IgD-negative memory B cell (primary cell): ENCODE measurements around the gene TP53I13. TPM values are rescaled to one million over a fixed set of nuclear protein-coding genes. Genes with fewer than 3 reads are reported as not detected.

Experiments used
- H3K27ac Mint-ChIP-seq, 3 donors: one replicate each; pipeline ENCODE4 v1.8.0; 2020 to 2022; ENCODE audit warnings: mild to moderate bottlenecking in 3 of 3, mixed read lengths in 3 of 3, moderate library complexity in 1 of 3
- H3K27me3 Mint-ChIP-seq: one replicate; pipeline ENCODE4 v1.8.0; 2021; ENCODE audit warnings: mixed read lengths
- H3K36me3 Mint-ChIP-seq: one replicate; pipeline ENCODE4 v1.8.0; 2020; ENCODE audit warnings: mild to moderate bottlenecking, mixed read lengths
- H3K4me1 Mint-ChIP-seq, 3 donors: one replicate each; pipeline ENCODE4 v1.8.0; 2020 to 2022; ENCODE audit warnings: mixed read lengths in 3 of 3, mild to moderate bottlenecking in 1 of 3
- H3K4me3 Mint-ChIP-seq, 4 donors: one replicate each; pipeline ENCODE4 v1.8.0; 2020 to 2022; ENCODE audit warnings: mild to moderate bottlenecking in 4 of 4, mixed read lengths in 4 of 4, moderate library complexity in 3 of 4
- H3K9me3 Mint-ChIP-seq, 3 donors: one replicate each; pipeline ENCODE4 v1.8.0; 2020 to 2021; ENCODE audit warnings: mixed read lengths in 3 of 3, mild to moderate bottlenecking in 1 of 3
- polyA plus RNA-seq: library from polyadenylated mRNA; unstranded; fragments of 300-500 nt; fragmentation: Illumina TruSeq; gene quantifications from one replicate; pipeline ENCODE4 v1.2.3, GENCODE V29; 2021

TP53I13 gene
- polyA plus RNA-seq, 1 donor from 2014 or later, result 29.4 TPM

- H3K27me3 Mint-ChIP-seq, result no peaks in the 10 kb centered on the region
- peaks cover 3% of the 10 kb centered on the region for H3K36me3 Mint-ChIP-seq
- no peaks in the 10 kb centered on the region for H3K9me3 Mint-ChIP-seq
- no peak overlapping the region for H3K4me3 Mint-ChIP-seq
- no peak overlapping the region for H3K27ac Mint-ChIP-seq
- H3K4me1 Mint-ChIP-seq, result peaks cover 18 to 26% (median 19%) of the 10 kb centered on the region in 3 donors
These were observed 14.3 kb downstream of the TP53I13 start for GRCh38 chr17:29582772-29583171.

- Mint-ChIP-seq H3K4me1 (peaks cover 21 to 31% (median 23%) of the 10 kb centered on the region in 3 donors), H3K27ac (peak overlapping the region in 1 of 3 donors; percentile 7), H3K4me3 (peak overlapping the region in 1 of 4 donors; percentile 55), H3K36me3 (peaks cover 3% of the 10 kb centered on the region), H3K9me3 (no peaks in the 10 kb centered on the region), H3K27me3 (no peaks in the 10 kb centered on the region)
These were observed 15.1 kb downstream of the TP53I13 start for GRCh38 chr17:29583324-29584248.

- Mint-ChIP-seq H3K9me3 (no peaks in the 10 kb centered on the region), H3K27ac (peak overlapping the region in 2 of 3 donors; percentile 56 to 73), H3K4me1 (peaks cover 21 to 31% (median 23%) of the 10 kb centered on the region in 3 donors), H3K27me3 (no peaks in the 10 kb centered on the region), H3K36me3 (peaks cover 3% of the 10 kb centered on the region), H3K4me3 (peak overlapping the region in 2 of 4 donors; percentile 55 to 84)
These were observed 16.1 kb downstream of the TP53I13 start for GRCh38 chr17:29584452-29585079.

GRCh38 chr17:29585080-29585751 is 16.7 kb downstream of the TP53I13 start:
- Mint-ChIP-seq H3K27me3 (no peaks in the 10 kb centered on the region), H3K4me3 (peak overlapping the region in 2 of 4 donors; percentile 33 to 84), H3K9me3 (no peaks in the 10 kb centered on the region), H3K27ac (peak overlapping the region in 2 of 3 donors; percentile 50 to 56), H3K36me3 (peaks cover 2% of the 10 kb centered on the region), H3K4me1 (peaks cover 23 to 34% (median 24%) of the 10 kb centered on the region in 3 donors)

GRCh38 chr17:29586676-29587469 is 18.4 kb downstream of the TP53I13 start:
- Mint-ChIP-seq H3K27ac (peak overlapping the region in 2 of 3 donors; percentile 69 to 86), H3K9me3 (no peaks in the 10 kb centered on the region), H3K27me3 (no peaks in the 10 kb centered on the region), H3K36me3 (no peaks in the 10 kb centered on the region), H3K4me3 (peak overlapping the region; percentile 25 to 89 (median 50)), H3K4me1 (peaks cover 25 to 41% (median 33%) of the 10 kb centered on the region in 3 donors)

DNA sequence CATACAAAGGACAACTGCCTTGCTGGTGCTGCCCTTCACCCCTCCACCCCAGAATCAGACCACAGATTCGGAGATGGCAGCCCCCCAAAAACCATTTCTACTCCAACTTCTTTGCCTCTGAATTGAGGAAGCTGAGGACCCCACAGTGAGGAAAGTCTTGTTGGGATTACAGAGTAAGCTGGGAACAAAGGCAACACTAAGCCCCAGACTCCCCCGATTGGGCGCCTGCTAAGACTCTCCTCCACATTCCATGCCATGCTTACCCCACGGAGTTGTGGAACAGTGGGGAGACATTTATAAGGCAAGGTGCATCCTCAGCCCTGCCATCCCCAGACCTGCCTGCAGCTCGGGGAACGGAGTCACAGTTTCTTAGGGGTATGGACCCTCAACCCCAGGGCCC is 19.1 kb downstream of the TP53I13 start:
- Mint-ChIP-seq H3K4me1 (peaks cover 31 to 47% (median 40%) of the 10 kb centered on the region in 3 donors), H3K36me3 (no peaks in the 10 kb centered on the region), H3K9me3 (no peaks in the 10 kb centered on the region), H3K27ac (peak overlapping the region in 1 of 3 donors; percentile 86), H3K27me3 (no peaks in the 10 kb centered on the region), H3K4me3 (peak overlapping the region in 3 of 4 donors; percentile 25 to 98 (median 89))

- no peaks in the 10 kb centered on the region for H3K27me3 Mint-ChIP-seq
- H3K4me1 Mint-ChIP-seq, result peaks cover 31 to 47% (median 43%) of the 10 kb centered on the region in 3 donors
- no peaks in the 10 kb centered on the region for H3K9me3 Mint-ChIP-seq
- peak overlapping the region; percentile 84 to 93 (median 86) for H3K27ac Mint-ChIP-seq
- H3K36me3 Mint-ChIP-seq, result no peaks in the 10 kb centered on the region
- peak overlapping the region; percentile 87 to 98 (median 92) for H3K4me3 Mint-ChIP-seq
These were observed 19.6 kb downstream of the TP53I13 start for GRCh38 chr17:29588017-29588561.

GRCh38 chr17:29588562-29589411 is 20.3 kb downstream of the TP53I13 start:
- H3K4me1 Mint-ChIP-seq, result peaks cover 28 to 46% (median 43%) of the 10 kb centered on the region in 3 donors
- H3K4me3 Mint-ChIP-seq, result peak overlapping the region; percentile 87 to 98 (median 92)
- no peaks in the 10 kb centered on the region for H3K9me3 Mint-ChIP-seq
- H3K27ac Mint-ChIP-seq, result peak overlapping the region; percentile 84 to 93 (median 86)
- H3K27me3 Mint-ChIP-seq, result no peaks in the 10 kb centered on the region
- no peaks in the 10 kb centered on the region for H3K36me3 Mint-ChIP-seq

GRCh38 chr17:29589524-29590410 is 21.3 kb downstream of the TP53I13 start, which contains the start of gene GIT1:
Gene GIT1, minus strand, starts transcription at chr17:29589648. Its CDS starts 270 bp downstream, at chr17:29589378.
- H3K27me3 Mint-ChIP-seq, result no peaks in the 10 kb centered on the region

GRCh38 chr17:29590411-29591145 is 22.1 kb downstream of the TP53I13 start:
- H3K27ac Mint-ChIP-seq, result peak overlapping the region; percentile 19 to 90 (median 59)
- H3K4me3 Mint-ChIP-seq, result peak overlapping the region; percentile 70 to 95 (median 92)
- no peaks in the 10 kb centered on the region for H3K27me3 Mint-ChIP-seq
- no peaks in the 10 kb centered on the region for H3K36me3 Mint-ChIP-seq
- peaks cover 23 to 37% (median 37%) of the 10 kb centered on the region in 3 donors for H3K4me1 Mint-ChIP-seq
- no peaks in the 10 kb centered on the region for H3K9me3 Mint-ChIP-seq

More at GRCh38 chr17:29589524-29590410, 21.3 kb downstream of the TP53I13 start, which contains the start of gene GIT1:
- Mint-ChIP-seq H3K4me1 (peaks cover 23 to 39% (median 37%) of the 10 kb centered on the region in 3 donors), H3K9me3 (no peaks in the 10 kb centered on the region), H3K4me3 (peak within 1 kb of the TSS; percentile 89 to 98 (median 92)), H3K27ac (peak within 1 kb of the TSS; percentile 59 to 90 (median 86)), H3K36me3 (no peaks in the 10 kb centered on the region)

GRCh38 chr17:29591146-29591736 is 22.7 kb downstream of the TP53I13 start:
- Mint-ChIP-seq H3K9me3 (no peaks in the 10 kb centered on the region), H3K4me1 (peaks cover 16 to 35% (median 32%) of the 10 kb centered on the region in 3 donors), H3K27me3 (no peaks in the 10 kb centered on the region), H3K4me3 (peak overlapping the region; percentile 70 to 95 (median 92)), H3K27ac (peak overlapping the region in 2 of 3 donors; percentile 81 to 82), H3K36me3 (no peaks in the 10 kb centered on the region)
